B cell (primary cell): ENCODE measurements around the gene ITPK1. TPM values are rescaled to one million over a fixed set of nuclear protein-coding genes. Genes with fewer than 3 reads are reported as not detected.
A peak's percentile ranks its signal among the peaks of the same experiment; 100 is the strongest.

ENCODE experiments used
- ATAC-seq: fragments of 200-7000 bp; cut with Tn5 transposase; one replicate; pipeline ENCODE4 v1.10.0; 2021; ENCODE audit warnings: low read depth, mild to moderate bottlenecking, moderate number of reproducible peaks, moderate library complexity
- CTCF ChIA-PET: fragments of 350-600 bp; sonication (Branson Sonifier 250); formaldehyde crosslinking; loops from one replicate; lab custom pipeline; 2021; ENCODE audit warnings: antibody characterized with exemption, inconsistent platforms; lab: Charles Lee
- POLR2A ChIA-PET: fragments of 350-600 bp; sonication (Branson Sonifier 250); formaldehyde crosslinking; loops from one replicate; lab custom pipeline; 2021; ENCODE audit warnings: antibody characterized with exemption; lab: Charles Lee
- DNase-seq: peaks from one replicate; pipeline ENCODE4 v3.0.0; 2013
- H2AFZ ChIP-seq: 2 replicates; pipeline ENCODE4 v1.6.1; 2012; ENCODE audit warnings: mild to moderate bottlenecking, low read depth, low read length; ENCODE audit not compliant: insufficient read depth, poor library complexity, severe bottlenecking
- H3K27ac ChIP-seq, 2 donors: 1 replicate in 1 of 2; 2 replicates in 1 of 2; pipeline ENCODE4 v1.5.1; 2012 to 2013; ENCODE audit warnings: low read length in 2 of 2, mild to moderate bottlenecking in 2 of 2, moderate library complexity in 1 of 2
- H3K27me3 ChIP-seq, 4 experiments: fragments of 200-600 bp in 1 of 4; sonication (generic) in 1 of 4; replicated peaks in 1 of 4; 1 replicate in 2 of 4; 2 replicates in 2 of 4; pipeline versions ENCODE4 v1.6.1 to v1.7.0; 2013 to 2016; ENCODE audit warnings: low read length in 3 of 4, mild to moderate bottlenecking in 2 of 4, mixed read lengths in 1 of 4, moderate library complexity in 1 of 4; ENCODE audit not compliant: insufficient read depth in 4 of 4, control insufficient read depth in 3 of 4; ENCODE audit errors: control extremely low read depth in 1 of 4
- H3K36me3 ChIP-seq, 2 experiments: replicated peaks in 1 of 2; 1 replicate in 1 of 2; 2 replicates in 1 of 2; pipeline versions ENCODE4 v1.6.1 to v1.7.1; 2013; ENCODE audit warnings: low read length in 1 of 2; ENCODE audit not compliant: insufficient read depth in 2 of 2, control insufficient read depth in 1 of 2; ENCODE audit errors: control extremely low read depth in 1 of 2, extremely low read depth in 1 of 2
- H3K4me1 ChIP-seq, 2 donors: fragments of 200-600 bp in 1 of 2; sonication (generic) in 1 of 2; 1 replicate in 1 of 2; 2 replicates in 1 of 2; pipeline versions ENCODE4 v1.5.1 to v1.6.1; 2013 to 2017; ENCODE audit warnings: low read length in 2 of 2; ENCODE audit not compliant: control insufficient read depth in 2 of 2, insufficient read depth in 2 of 2
- H3K4me2 ChIP-seq: replicated peaks from 2 replicates; pipeline ENCODE3; 2012; ENCODE audit warnings: mild to moderate bottlenecking, low read depth, low read length; ENCODE audit not compliant: poor library complexity, severe bottlenecking
- H3K4me3 ChIP-seq, 5 experiments: fragments of 200-600 bp in 1 of 5; sonication (generic) in 1 of 5; 1 replicate in 3 of 5; 2 replicates in 2 of 5; pipeline versions ENCODE4 v1.5.1 to v1.7.0; 2011 to 2016; ENCODE audit warnings: low read length in 4 of 5, mild to moderate bottlenecking in 4 of 5, low read depth in 2 of 5, control low read depth in 1 of 5, moderate library complexity in 1 of 5; ENCODE audit not compliant: insufficient read depth in 1 of 5; ENCODE audit errors: control extremely low read depth in 1 of 5, extremely low read depth in 1 of 5
- H3K79me2 ChIP-seq: fragments of 200-600 bp; sonication (generic); one replicate; pipeline ENCODE4 v1.6.0; 2016; ENCODE audit warnings: low read length; ENCODE audit not compliant: control insufficient read depth, insufficient read depth
- H3K9ac ChIP-seq: fragments of 200-600 bp; sonication (generic); 2 replicates; pipeline ENCODE4 v1.6.1; 2017; ENCODE audit warnings: mild to moderate bottlenecking, low read length, moderate library complexity
- H3K9me3 ChIP-seq, 3 donors: one replicate each; pipeline versions ENCODE4 v1.6.1 to v1.7.1; 2013; ENCODE audit warnings: low read length in 2 of 3; ENCODE audit not compliant: control insufficient read depth in 2 of 3, insufficient read depth in 1 of 3; ENCODE audit errors: control extremely low read depth in 1 of 3
- H4K20me1 ChIP-seq: 2 replicates; pipeline ENCODE4 v1.6.0; 2012; ENCODE audit warnings: mild to moderate bottlenecking, low read length; ENCODE audit not compliant: insufficient read depth, control insufficient read depth, poor library complexity, severe bottlenecking
- H3K27ac Mint-ChIP-seq: one replicate; pipeline ENCODE4 v1.8.0; 2021; ENCODE audit warnings: mixed read lengths
- H3K27me3 Mint-ChIP-seq: one replicate; pipeline ENCODE4 v1.8.0; 2021; ENCODE audit warnings: mixed read lengths
- H3K4me1 Mint-ChIP-seq: one replicate; pipeline ENCODE4 v1.8.0; 2021; ENCODE audit warnings: mixed read lengths
- H3K4me3 Mint-ChIP-seq: one replicate; pipeline ENCODE4 v1.8.0; 2021; ENCODE audit warnings: mixed read lengths
- H3K9me3 Mint-ChIP-seq: one replicate; pipeline ENCODE4 v1.8.0; 2022; ENCODE audit warnings: mixed read lengths; ENCODE audit not compliant: insufficient read depth
- CTCF ChIP-seq: fragments of 200-600 bp; IDR thresholded peaks from one replicate; pipeline ENCODE4 v1.8.0; 2022; ENCODE audit warnings: antibody characterized with exemption, mild to moderate bottlenecking
- EZH2 ChIP-seq: IDR thresholded peaks from 2 replicates; pipeline ENCODE4 v1.6.1; 2012; ENCODE audit warnings: borderline replicate concordance, low read depth, mild to moderate bottlenecking, moderate library complexity, low read length; ENCODE audit not compliant: insufficient read depth, poor library complexity, severe bottlenecking
- WGBS: methylation state at CpG from one replicate; pipeline ENCODE4 v1.1.5; 2013; ENCODE audit warnings: missing lambda C conversion rate; ENCODE audit not compliant: insufficient coverage; 5-methylcytosine and 5-hydroxymethylcytosine counted together
- intact Hi-C: fragments of 100-400 bp; cut with micrococcal nuclease; formaldehyde crosslinking; loops from one replicate; pipeline ENCODE4 v1.10.0; 2022
- polyA plus RNA-seq: library from polyadenylated mRNA; depleted of rRNA; stranded (reverse); fragments of >200 nt; gene quantifications from 2 replicates; pipeline ENCODE4 v1.2.3, GENCODE V29; 2012
- total RNA-seq, 2 donors: library from RNA; stranded (reverse); fragments of 120-200 nt in 1 of 2; gene quantifications; 1 replicate in 1 of 2; 2 replicates in 1 of 2; pipeline versions ENCODE4 v1.2.3 to v1.2.4, GENCODE V29; 2013 to 2022

ITPK1 gene
- total and polyA plus RNA-seq, 2 donors (not counting 1 experiment from before 2014, with no cell fraction given), result 46.0 to 46.9 TPM

- Histone ChIP-seq H3K4me3 (no peak overlapping the region), H3K36me3 (peaks cover 0 to 3% of the 10 kb centered on the region in 2 experiments), H4K20me1 (no peaks in the 10 kb centered on the region), H3K27me3 (no peaks in the 10 kb centered on the region), H3K27ac (peak overlapping the region in 1 of 2 donors; percentile 33), H2AFZ (no peak overlapping the region), H3K4me1 (peaks cover 18 to 25% of the 10 kb centered on the region in 2 donors), H3K4me2 (peak overlapping the region; percentile 17), H3K9me3 (no peaks in the 10 kb centered on the region), H3K79me2 (peaks cover 21% of the 10 kb centered on the region), H3K9ac (no peak overlapping the region)
- Mint-ChIP-seq H3K9me3 (no peaks in the 10 kb centered on the region), H3K4me3 (peak overlapping the region; percentile 21), H3K27ac (peak overlapping the region; percentile 67), H3K27me3 (no peaks in the 10 kb centered on the region), H3K4me1 (peaks cover 47% of the 10 kb centered on the region)
- ChIA-PET CTCF (interaction anchor here (0.9 to 1.2 kb wide), 2 partner anchors 26 to 53 kb away, joined by 3 read pairs; no protein-coding TSS in a partner anchor), POLR2A (no interaction called here)
- 54% methylated on average over 7 of the region's 9 CpGs for WGBS
- TF ChIP-seq CTCF (no peak), EZH2 (no peak)
- intact Hi-C loops, result no loop called here
- DNase-seq (no peak), ATAC-seq (peak; percentile 21)
Measured at GRCh38 chr14:93059917-93060545, 55.7 kb downstream of the ITPK1 start.

- Histone ChIP-seq H3K36me3 (peaks cover 0 to 3% of the 10 kb centered on the region in 2 experiments), H3K79me2 (peaks cover 21% of the 10 kb centered on the region), H3K9me3 (no peaks in the 10 kb centered on the region), H3K4me1 (peaks cover 13 to 21% of the 10 kb centered on the region in 2 donors), H3K27me3 (no peaks in the 10 kb centered on the region), H4K20me1 (no peaks in the 10 kb centered on the region), H3K27ac (no peak overlapping the region), H3K4me3 (no peak overlapping the region), H2AFZ (no peak overlapping the region), H3K9ac (no peak overlapping the region), H3K4me2 (no peak overlapping the region)
- Mint-ChIP-seq H3K4me3 (no peak overlapping the region), H3K9me3 (no peaks in the 10 kb centered on the region), H3K4me1 (peaks cover 45% of the 10 kb centered on the region), H3K27me3 (no peaks in the 10 kb centered on the region), H3K27ac (no peak overlapping the region)
- TF ChIP-seq CTCF (no peak), EZH2 (no peak)
- ATAC-seq, result no peak
- CTCF ChIA-PET, result interaction anchor here (0.9 kb wide), 1 partner anchor 54 kb away, joined by 3 read pairs; no protein-coding TSS in a partner anchor
- no peak for DNase-seq
- POLR2A ChIA-PET, result no interaction called here
- WGBS, result 98% methylated on average over 8 of the region's 16 CpGs
- intact Hi-C loops, result no loop called here
Measured at GRCh38 chr14:93059260-93059659, 56.5 kb downstream of the ITPK1 start.
